Colonic mucosa (tissue), 4 donors: Measurements from ENCODE around the gene SPATA20. TPM values are rescaled to one million over a fixed set of nuclear protein-coding genes. Genes with fewer than 3 reads are reported as not detected.

Experiments
- DNase-seq: peaks from one replicate; pipeline ENCODE4 v3.0.0-alpha.2; 2020
- H3K27ac ChIP-seq: fragments of 200-600 bp; one replicate; pipeline ENCODE4 v1.8.0; 2021
- H3K27me3 ChIP-seq: fragments of 200-600 bp; one replicate; pipeline ENCODE4 v1.8.0; 2021
- H3K36me3 ChIP-seq: fragments of 200-600 bp; one replicate; pipeline ENCODE4 v1.8.0; 2021
- H3K4me1 ChIP-seq: fragments of 200-600 bp; one replicate; pipeline ENCODE4 v1.8.0; 2021; ENCODE audit warnings: mild to moderate bottlenecking
- H3K4me3 ChIP-seq: fragments of 200-600 bp; one replicate; pipeline ENCODE4 v1.8.0; 2021
- H3K9ac ChIP-seq, 2 donors: one replicate each; pipeline ENCODE4 v1.7.0; 2013; ENCODE audit warnings: control low read depth in 2 of 2, low read depth in 2 of 2, low read length in 2 of 2
- H3K9me3 ChIP-seq: fragments of 200-600 bp; one replicate; pipeline ENCODE4 v1.8.0; 2021
- CTCF ChIP-seq: fragments of 200-600 bp; IDR thresholded peaks from one replicate; pipeline ENCODE4 v1.8.0; 2022; ENCODE audit warnings: antibody characterized with exemption, mild to moderate bottlenecking
- intact Hi-C: fragments of 100-400 bp; cut with DNase I; formaldehyde crosslinking; loops from one replicate; pipeline ENCODE4 v1.14.1; 2022
- total RNA-seq, 2 donors: library from RNA; stranded (reverse); fragmentation: NEBNext Ultra II Directional in 1 of 2; extraction: Animal tissue kit (Norgen Biotek cat#: 25700) in 1 of 2; gene quantifications; one replicate each; pipeline ENCODE4 v1.2.1, GENCODE V29; 2021
- donor health status: healthy.
- donor health status: DM: no; HTN: no; CAD: no.
- donor health status: DM: no; HTN: no; CAD: no.

SPATA20 gene
- total RNA-seq, 2 donors from 2014 or later: 41.6 to 53.1 TPM

GRCh38 chr17:50582741-50583140 lies 35.8 kb downstream of the SPATA20 start:
- no peaks in the 10 kb centered on the region for H3K4me1 ChIP-seq
- H3K4me3 ChIP-seq: no peak overlapping the region
- H3K27ac ChIP-seq: no peak overlapping the region
- no peak for DNase-seq
- no peaks in the 10 kb centered on the region for H3K9me3 ChIP-seq
- TF ChIP-seq CTCF: no peak
- intact Hi-C loops: no loop called here
- H3K36me3 ChIP-seq: no peaks in the 10 kb centered on the region
- no peak overlapping the region for H3K9ac ChIP-seq
- H3K27me3 ChIP-seq: no peaks in the 10 kb centered on the region

- Histone ChIP-seq H3K9me3 (no peaks in the 10 kb centered on the region), H3K36me3 (no peaks in the 10 kb centered on the region), H3K27ac (no peak overlapping the region), H3K27me3 (no peaks in the 10 kb centered on the region), H3K9ac (no peak overlapping the region), H3K4me1 (no peaks in the 10 kb centered on the region), H3K4me3 (no peak overlapping the region)
- TF ChIP-seq CTCF: no peak
- intact Hi-C loops: no loop called here
- no peak for DNase-seq
These were observed 36.7 kb downstream of the SPATA20 start for GRCh38 chr17:50583641-50584040.

GRCh38 chr17:50584116-50584515 lies 37.1 kb downstream of the SPATA20 start:
- no peak for TF ChIP-seq CTCF
- no peaks in the 10 kb centered on the region for H3K36me3 ChIP-seq
- no peaks in the 10 kb centered on the region for H3K9me3 ChIP-seq
- no peak overlapping the region for H3K4me3 ChIP-seq
- no peak overlapping the region for H3K9ac ChIP-seq
- intact Hi-C loops: no loop called here
- H3K4me1 ChIP-seq: no peaks in the 10 kb centered on the region
- no peak overlapping the region for H3K27ac ChIP-seq
- DNase-seq: no peak
- H3K27me3 ChIP-seq: no peaks in the 10 kb centered on the region

GRCh38 chr17:50584749-50585148 lies 37.8 kb downstream of the SPATA20 start:
- H3K27ac ChIP-seq: no peak overlapping the region
- no peaks in the 10 kb centered on the region for H3K36me3 ChIP-seq
- H3K4me1 ChIP-seq: no peaks in the 10 kb centered on the region
- no peaks in the 10 kb centered on the region for H3K9me3 ChIP-seq
- intact Hi-C loops: no loop called here
- no peak for TF ChIP-seq CTCF
- H3K27me3 ChIP-seq: no peaks in the 10 kb centered on the region
- no peak overlapping the region for H3K9ac ChIP-seq
- no peak for DNase-seq
- no peak overlapping the region for H3K4me3 ChIP-seq

- TF ChIP-seq CTCF: no peak
- no peaks in the 10 kb centered on the region for H3K27me3 ChIP-seq
- no peak overlapping the region for H3K9ac ChIP-seq
- intact Hi-C loops: no loop called here
- no peak overlapping the region for H3K4me3 ChIP-seq
- H3K36me3 ChIP-seq: no peaks in the 10 kb centered on the region
- H3K9me3 ChIP-seq: no peaks in the 10 kb centered on the region
- no peak overlapping the region for H3K27ac ChIP-seq
- no peaks in the 10 kb centered on the region for H3K4me1 ChIP-seq
- DNase-seq: no peak
These were observed 38.4 kb downstream of the SPATA20 start for GRCh38 chr17:50585346-50585745.

GRCh38 chr17:50585891-50586290 lies 38.9 kb downstream of the SPATA20 start:
- intact Hi-C loops: no loop called here

More at GRCh38 chr17:50585891-50586290, 38.9 kb downstream of the SPATA20 start:
- Histone ChIP-seq H3K4me3 (no peak overlapping the region), H3K4me1 (no peaks in the 10 kb centered on the region), H3K9ac (no peak overlapping the region), H3K27me3 (no peaks in the 10 kb centered on the region), H3K27ac (no peak overlapping the region), H3K36me3 (no peaks in the 10 kb centered on the region), H3K9me3 (no peaks in the 10 kb centered on the region)
- TF ChIP-seq CTCF: no peak
- DNase-seq: no peak
